ENCODE measurements around the gene PML.
A peak's percentile ranks its signal among the peaks of the same experiment; 100 is the strongest.

Gene PML

DNA sequence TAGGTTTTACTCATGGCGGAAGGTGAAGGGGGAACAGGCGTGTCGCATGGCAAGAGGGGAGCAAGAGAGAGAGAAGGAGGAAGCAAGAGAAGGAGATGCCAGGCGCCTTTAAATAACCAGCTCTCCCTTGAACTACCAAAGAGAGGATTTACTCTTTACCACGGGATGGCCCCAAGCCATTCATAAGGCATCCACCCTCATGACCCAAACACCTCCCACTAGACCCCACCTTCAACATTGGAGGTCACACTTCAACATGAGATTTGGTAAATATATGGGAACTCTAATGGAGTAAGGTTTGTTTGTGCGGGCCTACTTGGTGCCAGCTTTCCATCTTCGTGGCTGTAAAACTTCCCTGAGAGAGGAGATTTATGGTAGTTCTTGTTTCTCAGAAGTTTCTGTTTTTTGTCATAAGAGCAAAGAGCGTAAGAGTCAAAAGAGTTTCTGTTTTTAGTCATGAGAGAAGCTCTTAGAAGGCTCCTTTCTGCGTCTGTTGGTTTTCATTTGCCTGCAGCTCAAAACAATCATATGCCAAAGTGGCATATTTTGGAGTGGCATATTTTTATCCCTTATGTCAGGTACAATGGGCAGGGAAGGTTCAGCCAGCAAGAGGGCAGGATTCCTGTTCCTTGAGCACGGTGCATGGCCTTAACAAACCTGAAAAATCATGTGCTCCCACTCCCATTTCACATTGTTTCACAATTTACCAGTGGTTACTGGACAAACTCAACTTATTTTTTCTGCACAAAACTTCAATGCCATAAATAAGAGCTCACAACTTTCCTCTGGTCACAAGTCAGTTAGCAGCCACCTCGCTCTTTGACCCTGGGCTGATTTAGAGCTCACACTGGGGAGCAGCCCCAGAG is 12.5 kb downstream of the PML start:
- peak overlapping the region in 3 of 11 experiments; percentile 12 to 18 (median 13); a peak in 1 of 22 replicates for H3K9ac ChIP-seq
- peaks cover 11 to 37% (median 31%) of the 10 kb centered on the region in 11 experiments; a peak in 21 of 22 replicates for H3K9me3 ChIP-seq (replicated peaks in 1 of 11)
- peaks cover 78 to 100% (median 90%) of the 10 kb centered on the region in 11 experiments for H3K36me3 ChIP-seq
- peaks cover 36 to 100% (median 72%) of the 10 kb centered on the region in 11 experiments; a peak in 21 of 22 replicates for H4K20me1 ChIP-seq
- H3K4me1 ChIP-seq: peaks cover 19 to 62% (median 31%) of the 10 kb centered on the region in 10 experiments
- TF ChIP-seq Cebpa-rat (IDR thresholded peaks at IDR 0.05): no peak
- H3K27me3 ChIP-seq: no peaks in the 10 kb centered on the region
- no peak overlapping the region for H3K4me3 ChIP-seq
- peak overlapping the region; percentile 46 to 81 (median 61) for H3K4me2 ChIP-seq
- H3K27ac ChIP-seq: peak overlapping the region in 2 of 11 experiments; percentile 23; a peak in 1 of 22 replicates

DNA sequence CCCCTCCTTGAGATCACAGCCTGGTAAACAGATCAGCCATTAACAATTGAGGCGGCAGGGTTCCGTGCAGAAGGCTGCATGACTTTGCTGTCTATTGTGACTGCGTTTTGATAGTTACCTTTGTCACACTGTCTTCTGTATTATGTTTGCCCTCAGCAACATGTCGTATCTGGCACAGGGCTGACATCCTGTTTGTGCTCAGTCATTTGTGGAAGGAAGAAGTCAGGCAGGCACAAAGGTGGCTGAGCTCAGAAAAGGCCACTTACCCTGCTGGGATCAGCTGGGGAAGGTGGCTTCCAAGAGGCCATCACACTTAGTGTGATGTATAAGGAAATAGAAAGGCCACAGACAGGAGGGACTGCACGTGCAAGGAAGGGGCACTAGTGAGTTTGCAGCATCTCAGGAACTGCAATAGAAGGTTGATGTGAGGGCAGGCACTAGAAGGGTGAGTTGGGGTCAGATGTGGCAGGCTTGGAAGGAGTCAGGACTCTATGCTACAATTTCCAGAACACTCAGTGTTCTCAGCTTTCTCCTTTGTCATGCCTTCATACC is 13.4 kb downstream of the PML start:
- peak overlapping the region in 2 of 11 experiments; percentile 23; a peak in 1 of 22 replicates for H3K27ac ChIP-seq

DNA sequence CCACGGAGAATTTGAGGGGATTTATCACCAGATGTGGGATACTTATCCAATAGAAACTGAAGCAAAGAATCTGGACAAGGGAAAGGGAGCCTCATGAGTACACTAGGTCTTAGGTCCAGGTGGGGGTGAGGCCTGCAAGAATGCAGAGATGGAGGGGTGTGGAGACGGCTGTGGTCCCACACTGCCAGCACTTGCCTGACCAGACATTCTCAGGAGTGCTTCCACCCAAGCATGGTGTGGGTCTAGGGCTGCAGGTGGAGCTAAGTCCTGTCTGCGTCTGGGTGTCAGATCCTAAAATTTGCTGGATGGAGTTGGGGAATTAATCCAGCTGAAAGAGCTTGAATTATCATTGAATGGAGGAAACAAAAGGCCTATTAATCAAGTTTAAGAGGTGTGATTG is 14.4 kb downstream of the PML start:
- Histone ChIP-seq H4K20me1 (peaks cover 36 to 97% (median 73%) of the 10 kb centered on the region in 11 experiments; a peak in 21 of 22 replicates), H3K9ac (no peak overlapping the region), H3K36me3 (peaks cover 75 to 100% (median 88%) of the 10 kb centered on the region in 11 experiments), H3K27me3 (no peaks in the 10 kb centered on the region), H3K4me2 (peak overlapping the region in 1 of 11 experiments; percentile 27; a peak in 1 of 22 replicates), H3K4me3 (no peak overlapping the region), H3K9me3 (replicated peaks in 1 of 11) (peaks cover 0 to 32% (median 29%) of the 10 kb centered on the region in 11 experiments; a peak in 21 of 22 replicates), H3K4me1 (peaks cover 19 to 62% (median 31%) of the 10 kb centered on the region in 10 experiments), H3K27ac (no peak overlapping the region)
- TF ChIP-seq Cebpa-rat (IDR thresholded peaks at IDR 0.05): no peak

More for the DNA sequence above, 13.4 kb downstream of the PML start:
- H3K9me3 ChIP-seq (replicated peaks in 1 of 11): peaks cover 9 to 39% (median 37%) of the 10 kb centered on the region in 11 experiments; a peak in 21 of 22 replicates
- peaks cover 36 to 96% (median 72%) of the 10 kb centered on the region in 11 experiments; a peak in 21 of 22 replicates for H4K20me1 ChIP-seq
- TF ChIP-seq Cebpa-rat (IDR thresholded peaks at IDR 0.05): no peak
- H3K36me3 ChIP-seq: peaks cover 79 to 100% (median 90%) of the 10 kb centered on the region in 11 experiments
- H3K4me2 ChIP-seq: peak overlapping the region; percentile 46 to 81 (median 61)
- no peaks in the 10 kb centered on the region for H3K27me3 ChIP-seq
- peak overlapping the region in 3 of 11 experiments; percentile 12 to 18 (median 13); a peak in 1 of 22 replicates for H3K9ac ChIP-seq
- no peak overlapping the region for H3K4me3 ChIP-seq
- H3K4me1 ChIP-seq: peaks cover 19 to 62% (median 31%) of the 10 kb centered on the region in 10 experiments

DNA sequence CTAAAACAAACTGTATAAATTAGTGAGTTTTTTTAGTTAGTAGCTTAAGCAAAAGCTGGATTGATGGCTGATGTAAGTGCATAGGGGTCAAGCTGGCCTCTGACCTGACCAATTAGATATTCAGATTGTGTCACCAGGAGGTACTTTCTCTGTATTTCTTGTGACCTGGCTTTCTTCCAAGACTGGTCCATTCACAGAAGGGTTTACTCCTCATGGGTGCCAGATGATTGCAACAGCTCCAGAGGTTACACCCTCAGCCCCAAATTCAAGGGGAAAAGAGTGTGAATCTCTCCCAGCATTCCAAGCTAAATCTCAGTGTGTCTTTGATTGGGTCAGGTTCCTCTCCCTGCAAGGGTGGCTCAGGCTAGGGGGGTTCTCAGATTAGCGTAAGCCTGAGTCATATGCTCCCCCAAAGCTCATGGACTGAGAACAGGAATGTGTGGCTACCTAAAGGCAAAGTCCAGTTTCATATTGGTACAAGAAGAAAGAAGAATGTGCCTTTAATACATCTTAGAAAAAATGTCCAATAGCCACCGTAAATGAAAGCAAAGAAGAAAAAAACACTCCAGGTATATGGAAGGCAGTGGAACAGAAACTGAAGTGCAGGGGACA is 16.5 kb downstream of the PML start:
- Histone ChIP-seq H3K4me1 (peaks cover 19 to 56% (median 30%) of the 10 kb centered on the region in 10 experiments), H3K9me3 (replicated peaks in 1 of 11) (peaks cover 0 to 28% (median 22%) of the 10 kb centered on the region in 11 experiments; a peak in 21 of 22 replicates), H3K36me3 (peaks cover 68 to 100% (median 87%) of the 10 kb centered on the region in 11 experiments), H3K27ac (no peak overlapping the region), H3K27me3 (no peaks in the 10 kb centered on the region), H3K4me2 (peak overlapping the region in 9 of 11 experiments; percentile 5 to 65 (median 39); a peak in 13 of 22 replicates), H4K20me1 (peaks cover 46 to 97% (median 74%) of the 10 kb centered on the region in 11 experiments; a peak in 21 of 22 replicates), H3K4me3 (no peak overlapping the region), H3K9ac (peak overlapping the region in 1 of 11 experiments; percentile 0; a peak in 1 of 22 replicates)
- no peak for TF ChIP-seq Cebpa-rat (IDR thresholded peaks at IDR 0.05)

DNA sequence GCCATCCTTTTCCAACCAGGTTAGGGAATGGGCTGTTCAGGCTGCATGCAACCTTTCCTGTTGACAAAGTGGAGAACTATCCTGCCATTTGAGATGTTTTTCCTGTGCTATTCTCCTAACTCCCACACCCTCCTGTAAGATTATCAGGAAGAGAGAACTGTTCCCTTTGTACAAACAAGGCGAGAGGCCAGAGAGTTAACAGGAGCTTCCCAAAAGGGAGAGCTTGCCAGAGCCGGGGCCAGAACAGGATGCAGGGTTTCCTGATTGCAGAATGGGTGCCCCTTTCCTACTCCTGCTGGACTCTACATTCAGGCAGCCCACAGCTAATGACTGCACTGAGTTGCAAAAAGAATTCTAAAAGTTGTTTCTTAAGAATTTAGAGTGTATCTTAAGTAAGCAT is 17.1 kb downstream of the PML start:
- Histone ChIP-seq H4K20me1 (peaks cover 47 to 97% (median 71%) of the 10 kb centered on the region in 11 experiments; a peak in 21 of 22 replicates), H3K27ac (no peak overlapping the region), H3K27me3 (no peaks in the 10 kb centered on the region), H3K4me1 (peaks cover 18 to 50% (median 26%) of the 10 kb centered on the region in 10 experiments), H3K4me3 (no peak overlapping the region), H3K4me2 (peak overlapping the region in 9 of 11 experiments; percentile 5 to 65 (median 39); a peak in 13 of 22 replicates), H3K36me3 (peaks cover 68 to 99% (median 83%) of the 10 kb centered on the region in 11 experiments), H3K9me3 (replicated peaks in 1 of 11) (peaks cover 0 to 28% (median 22%) of the 10 kb centered on the region in 11 experiments; a peak in 21 of 22 replicates), H3K9ac (0 out of 22 replicates have a peak overlapping the region, but pooled peaks of 1 of the 11 experiments have one; percentile 0)
- TF ChIP-seq Cebpa-rat (IDR thresholded peaks at IDR 0.05): no peak

DNA sequence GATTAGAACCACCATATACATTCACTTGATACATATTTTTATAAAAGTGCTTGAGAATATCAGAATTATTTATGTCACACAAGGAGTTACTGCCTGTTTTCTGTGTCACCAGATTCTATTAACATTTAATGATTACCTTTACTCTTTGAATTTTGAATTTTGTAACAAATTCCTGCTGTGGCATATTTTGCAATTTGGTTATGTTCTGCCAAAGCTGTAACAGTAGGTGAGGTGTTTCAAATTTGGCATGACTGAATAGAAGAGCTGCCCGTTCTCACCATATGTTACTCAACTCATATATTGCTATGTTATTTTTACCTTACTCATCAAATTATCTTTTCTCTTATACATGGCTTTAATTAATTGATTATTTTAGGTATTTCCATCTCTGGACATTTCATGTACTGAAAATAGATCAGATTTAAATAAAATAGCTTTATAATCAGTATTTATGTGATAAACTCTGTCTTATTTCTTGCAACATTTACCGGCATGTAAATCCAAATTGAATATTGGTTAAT is 18.9 kb downstream of the PML start:
- Histone ChIP-seq H3K36me3 (peaks cover 68 to 96% (median 79%) of the 10 kb centered on the region in 11 experiments), H3K4me2 (no peak overlapping the region), H3K27ac (no peak overlapping the region), H3K9ac (no peak overlapping the region), H3K4me1 (peaks cover 0 to 34% (median 10%) of the 10 kb centered on the region in 10 experiments; a peak in 13 of 20 replicates), H4K20me1 (peaks cover 31 to 94% (median 70%) of the 10 kb centered on the region in 11 experiments; a peak in 19 of 22 replicates), H3K4me3 (no peak overlapping the region), H3K9me3 (replicated peaks in 1 of 11) (peaks cover 0 to 28% (median 22%) of the 10 kb centered on the region in 11 experiments; a peak in 21 of 22 replicates), H3K27me3 (no peaks in the 10 kb centered on the region)
- TF ChIP-seq Cebpa-rat (IDR thresholded peaks at IDR 0.05): no peak

DNA sequence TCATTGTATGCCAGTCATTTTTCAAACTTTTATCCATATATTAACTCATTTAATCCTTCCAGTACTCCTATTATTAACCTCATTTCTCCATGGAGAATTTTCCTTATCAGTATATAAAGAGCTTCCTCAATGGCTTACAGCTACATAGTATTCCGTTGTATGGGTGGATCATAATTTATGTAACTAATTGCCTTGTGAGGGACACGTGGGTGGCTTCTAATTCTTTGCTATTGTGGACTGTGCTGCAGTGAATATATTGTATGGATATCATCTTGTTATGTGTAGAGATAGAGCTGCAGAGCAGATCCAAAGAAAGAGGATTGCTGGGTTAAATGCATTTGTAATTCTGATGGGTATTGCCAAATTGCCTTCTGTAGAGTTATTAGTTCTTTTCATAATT is 25.2 kb downstream of the PML start:
- no peak overlapping the region for H3K4me3 ChIP-seq
- H3K4me1 ChIP-seq: no peaks in the 10 kb centered on the region
- no peak overlapping the region for H3K9ac ChIP-seq
- H3K27me3 ChIP-seq: no peaks in the 10 kb centered on the region
- no peaks in the 10 kb centered on the region for H3K9me3 ChIP-seq (replicated peaks in 1 of 11)
- H3K36me3 ChIP-seq: peaks cover 59 to 93% (median 71%) of the 10 kb centered on the region in 11 experiments
- no peak overlapping the region for H3K27ac ChIP-seq
- no peak for TF ChIP-seq Cebpa-rat (IDR thresholded peaks at IDR 0.05)
- H3K4me2 ChIP-seq: no peak overlapping the region
- peaks cover 24 to 99% (median 91%) of the 10 kb centered on the region in 11 experiments; a peak in 21 of 22 replicates for H4K20me1 ChIP-seq
